HFFc6 (cell line): ENCODE data around the gene C17orf114.
A peak's percentile ranks its signal among the peaks of the same experiment; 100 is the strongest.

ENCODE experiments used
- DNase-seq: peaks from one replicate; pipeline ENCODE4 v3.0.0-alpha.2; 2018
- H3K27ac Mint-ChIP-seq: 2 replicates; pipeline ENCODE4 v1.8.0; 2020; ENCODE audit warnings: mild to moderate bottlenecking, mixed read lengths
- H3K27me3 Mint-ChIP-seq: 2 replicates; pipeline ENCODE4 v1.8.0; 2021; ENCODE audit warnings: mild to moderate bottlenecking, moderate library complexity, mixed read lengths; ENCODE audit not compliant: insufficient read depth
- H3K36me3 Mint-ChIP-seq: 2 replicates; pipeline ENCODE4 v1.8.0; 2021; ENCODE audit warnings: low read depth, mixed read lengths
- H3K4me1 Mint-ChIP-seq: 2 replicates; pipeline ENCODE4 v1.8.0; 2020; ENCODE audit warnings: low read depth, mixed read lengths
- H3K4me3 Mint-ChIP-seq: 2 replicates; pipeline ENCODE4 v1.8.0; 2020; ENCODE audit warnings: mild to moderate bottlenecking, moderate library complexity, mixed read lengths
- H3K9me3 Mint-ChIP-seq: 2 replicates; pipeline ENCODE4 v1.8.0; 2020; ENCODE audit warnings: mild to moderate bottlenecking, mixed read lengths
- CTCF ChIP-seq: fragments of 200-600 bp; sonication (generic); IDR thresholded peaks from 2 replicates; pipeline ENCODE4 v1.5.0; 2021; ENCODE audit warnings: antibody characterized with exemption, mild to moderate bottlenecking

The C17orf114 gene

GRCh38 chr17:4786516-4786915, 15.6 kb downstream of the C17orf114 start:
- H3K27ac Mint-ChIP-seq, result no peak overlapping the region
- no peak for DNase-seq
- H3K4me3 Mint-ChIP-seq, result peak overlapping the region; percentile 85
- no peaks in the 10 kb centered on the region for H3K9me3 Mint-ChIP-seq
- peaks cover 25% of the 10 kb centered on the region for H3K27me3 Mint-ChIP-seq
- peaks cover 32% of the 10 kb centered on the region for H3K4me1 Mint-ChIP-seq
- H3K36me3 Mint-ChIP-seq, result no peaks in the 10 kb centered on the region
- no peak for TF ChIP-seq CTCF

DNA sequence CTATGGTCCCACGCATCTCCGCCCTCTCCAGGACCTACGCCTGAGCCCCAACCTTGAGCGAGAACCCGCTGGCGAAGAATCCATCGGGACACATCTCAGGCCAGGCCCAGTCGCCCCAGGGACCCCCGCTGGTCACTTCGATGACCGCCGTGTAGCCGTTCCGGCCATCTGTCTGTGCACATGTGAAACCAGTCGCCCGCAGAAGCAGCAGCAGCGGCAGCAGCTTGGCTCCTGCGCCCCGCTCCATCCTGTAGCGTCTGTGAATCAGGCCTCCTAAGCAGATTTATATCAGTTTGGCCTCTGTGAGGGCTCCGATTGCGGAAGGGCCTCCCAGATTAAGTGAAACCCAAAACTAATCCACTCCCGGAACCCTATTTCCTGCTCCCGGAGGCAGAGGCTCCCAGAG, 16.0 kb downstream of the C17orf114 start, which contains the start of gene VMO1:
VMO1 (minus strand) TSS at position 259 of the 406 bp plus-strand sequence; CDS start at position 247, 12 bp downstream.
- Mint-ChIP-seq H3K27ac (no peak within 1 kb of the TSS), H3K27me3 (peaks cover 25% of the 10 kb centered on the region), H3K4me1 (peaks cover 31% of the 10 kb centered on the region), H3K36me3 (no peaks in the 10 kb centered on the region), H3K4me3 (peak within 1 kb of the TSS; percentile 85), H3K9me3 (no peaks in the 10 kb centered on the region)
- no peak for DNase-seq
- TF ChIP-seq CTCF, result no peak

GRCh38 chr17:4785311-4786105, 16.6 kb downstream of the C17orf114 start:
- no peak for TF ChIP-seq CTCF
- no peak for DNase-seq
- no peak overlapping the region for H3K27ac Mint-ChIP-seq
- H3K4me3 Mint-ChIP-seq, result peak overlapping the region; percentile 85
- peaks cover 25% of the 10 kb centered on the region for H3K4me1 Mint-ChIP-seq
- H3K36me3 Mint-ChIP-seq, result no peaks in the 10 kb centered on the region
- peaks cover 29% of the 10 kb centered on the region for H3K27me3 Mint-ChIP-seq
- H3K9me3 Mint-ChIP-seq, result no peaks in the 10 kb centered on the region

DNA sequence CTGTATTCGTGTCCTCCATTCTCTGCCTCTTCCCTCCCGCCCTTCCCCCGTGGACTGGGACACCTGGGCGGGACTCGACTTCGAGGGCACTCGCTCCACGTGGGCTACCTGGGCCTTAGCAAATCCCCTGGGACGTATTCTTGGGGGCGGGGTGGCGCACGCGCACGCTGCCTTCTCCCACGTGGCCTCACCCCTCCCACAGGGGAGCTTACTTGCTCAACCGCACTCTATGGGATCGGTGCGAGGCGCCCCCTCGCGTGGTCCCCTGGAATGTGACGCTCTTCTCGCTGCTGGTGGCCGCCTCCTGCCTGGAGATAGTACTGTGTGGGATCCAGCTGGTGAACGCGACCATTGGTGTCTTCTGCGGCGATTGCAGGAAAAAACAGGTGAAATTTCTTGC, 19.5 kb downstream of the C17orf114 start:
- Mint-ChIP-seq H3K4me3 (no peak overlapping the region), H3K27me3 (peaks cover 52% of the 10 kb centered on the region), H3K9me3 (no peaks in the 10 kb centered on the region), H3K4me1 (peaks cover 25% of the 10 kb centered on the region), H3K36me3 (no peaks in the 10 kb centered on the region), H3K27ac (no peak overlapping the region)
- no peak for DNase-seq
- 0 out of 2 replicates have a peak, but pooled peaks have one; percentile 27 for TF ChIP-seq CTCF

- Mint-ChIP-seq H3K4me1 (peaks cover 6% of the 10 kb centered on the region), H3K27ac (no peak overlapping the region), H3K36me3 (no peaks in the 10 kb centered on the region), H3K4me3 (no peak overlapping the region), H3K9me3 (no peaks in the 10 kb centered on the region), H3K27me3 (peaks cover 64% of the 10 kb centered on the region)
- TF ChIP-seq CTCF, result no peak
- no peak for DNase-seq
These were observed 21.7 kb downstream of the C17orf114 start for GRCh38 chr17:4780325-4780955.
